ENCODE data around the gene MIF4GD.
"Not testable (repeated sequence)": the region's sequence is repeated elsewhere in the genome, so short reads cannot be mapped to it uniquely, and the experiment has no call there.

Gene MIF4GD

GRCh38 chr17:75300280-75300679 lies 29.2 kb upstream of the MIF4GD start:
- Mint-ChIP-seq H3K36me3 (peaks cover 1% of the 10 kb centered on the region), H3K27me3 (no peaks in the 10 kb centered on the region), H3K4me3 (no peak overlapping the region), H3K9me3 (no peaks in the 10 kb centered on the region), H3K4me1 (peaks cover 17% of the 10 kb centered on the region), H3K27ac (no peak overlapping the region)
- no peak for DNase-seq
- CTCF ChIA-PET, result no interaction called here

- no peak overlapping the region for H3K4me3 Mint-ChIP-seq
- CTCF ChIA-PET, result interaction anchor here (0.6 to 1.7 kb wide), 5 partner anchors 14 to 108 kb away, joined by 3 to 4 read pairs (median 3); partner anchors contain the start of gene MIF4GD
- peaks cover 1% of the 10 kb centered on the region for H3K36me3 Mint-ChIP-seq
- H3K27ac Mint-ChIP-seq, result peak overlapping the region; percentile 85
- H3K4me1 Mint-ChIP-seq, result peaks cover 22% of the 10 kb centered on the region
- no peak for DNase-seq
- no peaks in the 10 kb centered on the region for H3K27me3 Mint-ChIP-seq
- H3K9me3 Mint-ChIP-seq, result no peaks in the 10 kb centered on the region
These were observed 24.4 kb upstream of the MIF4GD start for GRCh38 chr17:75295201-75296158.

GRCh38 chr17:75292810-75293448 lies 21.9 kb upstream of the MIF4GD start:
- H3K27me3 Mint-ChIP-seq, H3K9me3 Mint-ChIP-seq, H3K4me3 Mint-ChIP-seq, H3K27ac Mint-ChIP-seq, H3K36me3 Mint-ChIP-seq, DNase-seq: not testable (repeated sequence)
- CTCF ChIA-PET, result interaction anchor here (1.2 to 1.6 kb wide), 2 partner anchors 30 to 120 kb away, joined by 3 to 6 read pairs; no protein-coding TSS in a partner anchor
- peaks cover 37% of the 10 kb centered on the region for H3K4me1 Mint-ChIP-seq

GRCh38 chr17:75289832-75290337 lies 18.9 kb upstream of the MIF4GD start:
- peak; percentile 73 for DNase-seq
- H3K4me3 Mint-ChIP-seq, result peak overlapping the region; percentile 99
- peaks cover 25% of the 10 kb centered on the region for H3K4me1 Mint-ChIP-seq
- H3K27me3 Mint-ChIP-seq, result peaks cover 5% of the 10 kb centered on the region
- CTCF ChIA-PET, result interaction anchor here (0.7 to 2.6 kb wide), 13 partner anchors 8 to 122 kb away, joined by 3 to 22 read pairs (median 6); partner anchors contain the start of genes GRB2 and MIF4GD
- H3K36me3 Mint-ChIP-seq, result peaks cover 19% of the 10 kb centered on the region
- no peaks in the 10 kb centered on the region for H3K9me3 Mint-ChIP-seq
- peak overlapping the region; percentile 100 for H3K27ac Mint-ChIP-seq

- Mint-ChIP-seq H3K9me3 (no peaks in the 10 kb centered on the region), H3K4me3 (peak within 1 kb of the TSS; percentile 99), H3K27ac (peak within 1 kb of the TSS; percentile 100), H3K27me3 (peaks cover 5% of the 10 kb centered on the region), H3K4me1 (peaks cover 25% of the 10 kb centered on the region), H3K36me3 (peaks cover 19% of the 10 kb centered on the region)
- CTCF ChIA-PET, result interaction anchor here (0.7 to 2.6 kb wide), 14 partner anchors 9 to 123 kb away, joined by 3 to 22 read pairs (median 4); partner anchors contain the start of gene MIF4GD
- peak; percentile 99 for DNase-seq
These were observed 18.2 kb upstream of the MIF4GD start, which contains the start of gene SLC25A19 for GRCh38 chr17:75289115-75289831. Gene SLC25A19, minus strand, starts transcription at chr17:75289433. Its CDS starts 2,669 bp downstream, at chr17:75286764.

GRCh38 chr17:75288770-75289114 lies 17.7 kb upstream of the MIF4GD start:
- Mint-ChIP-seq H3K4me3 (peak overlapping the region; percentile 99), H3K9me3 (no peaks in the 10 kb centered on the region), H3K27ac (peak overlapping the region; percentile 100), H3K4me1 (peaks cover 25% of the 10 kb centered on the region), H3K36me3 (peaks cover 20% of the 10 kb centered on the region), H3K27me3 (peaks cover 5% of the 10 kb centered on the region)
- no peak for DNase-seq
- CTCF ChIA-PET, result interaction anchor here (0.8 to 2.6 kb wide), 12 partner anchors 9 to 123 kb away, joined by 3 to 22 read pairs (median 4); partner anchors contain the start of gene MIF4GD

GRCh38 chr17:75288359-75288758 lies 17.3 kb upstream of the MIF4GD start:
- H3K9me3 Mint-ChIP-seq, result no peaks in the 10 kb centered on the region
- CTCF ChIA-PET, result interaction anchor here (1.3 to 2.6 kb wide), 4 partner anchors 9 to 119 kb away, joined by 4 to 22 read pairs (median 5); partner anchors contain the start of gene MIF4GD
- peaks cover 25% of the 10 kb centered on the region for H3K4me1 Mint-ChIP-seq
- peak overlapping the region; percentile 99 for H3K4me3 Mint-ChIP-seq
- peaks cover 5% of the 10 kb centered on the region for H3K27me3 Mint-ChIP-seq
- H3K27ac Mint-ChIP-seq, result peak overlapping the region; percentile 100
- DNase-seq, result no peak
- H3K36me3 Mint-ChIP-seq, result peaks cover 24% of the 10 kb centered on the region

GRCh38 chr17:75287221-75287620 lies 16.2 kb upstream of the MIF4GD start:
- H3K27ac Mint-ChIP-seq, result no peak overlapping the region
- CTCF ChIA-PET, result no interaction called here
- peak overlapping the region; percentile 99 for H3K4me3 Mint-ChIP-seq
- H3K27me3 Mint-ChIP-seq, result peaks cover 5% of the 10 kb centered on the region
- no peak for DNase-seq
- no peaks in the 10 kb centered on the region for H3K9me3 Mint-ChIP-seq
- H3K4me1 Mint-ChIP-seq, result peaks cover 25% of the 10 kb centered on the region
- H3K36me3 Mint-ChIP-seq, result peaks cover 26% of the 10 kb centered on the region

GRCh38 chr17:75285123-75285522 lies 14.1 kb upstream of the MIF4GD start:
- Mint-ChIP-seq H3K9me3 (no peaks in the 10 kb centered on the region), H3K27ac (no peak overlapping the region), H3K4me1 (peaks cover 20% of the 10 kb centered on the region), H3K4me3 (no peak overlapping the region), H3K36me3 (peaks cover 34% of the 10 kb centered on the region), H3K27me3 (peaks cover 5% of the 10 kb centered on the region)
- DNase-seq, result no peak
- CTCF ChIA-PET, result interaction anchor here (1.0 kb wide), 1 partner anchor 11 kb away, joined by 3 read pairs; no protein-coding TSS in a partner anchor

- DNase-seq, H3K9me3 Mint-ChIP-seq, H3K27ac Mint-ChIP-seq, H3K27me3 Mint-ChIP-seq, H3K4me3 Mint-ChIP-seq, H3K4me1 Mint-ChIP-seq: not testable (repeated sequence)
- H3K36me3 Mint-ChIP-seq, result peaks cover 22% of the 10 kb centered on the region
- CTCF ChIA-PET, result interaction anchor here (0.9 kb wide), 1 partner anchor 8 kb away, joined by 5 read pairs; no protein-coding TSS in a partner anchor
These were observed 9.2 kb upstream of the MIF4GD start for GRCh38 chr17:75280189-75280588.

GRCh38 chr17:75277664-75278071 lies 6.6 kb upstream of the MIF4GD start:
- no peak overlapping the region for H3K4me3 Mint-ChIP-seq
- CTCF ChIA-PET, result no interaction called here
- no peak for DNase-seq
- no peaks in the 10 kb centered on the region for H3K27me3 Mint-ChIP-seq
- peaks cover 16% of the 10 kb centered on the region for H3K4me1 Mint-ChIP-seq
- H3K36me3 Mint-ChIP-seq, result peaks cover 21% of the 10 kb centered on the region
- no peaks in the 10 kb centered on the region for H3K9me3 Mint-ChIP-seq
- no peak overlapping the region for H3K27ac Mint-ChIP-seq

- Mint-ChIP-seq H3K27ac (peak overlapping the region; percentile 71), H3K9me3 (no peaks in the 10 kb centered on the region), H3K27me3 (no peaks in the 10 kb centered on the region), H3K4me1 (peaks cover 34% of the 10 kb centered on the region), H3K36me3 (peaks cover 16% of the 10 kb centered on the region), H3K4me3 (peak overlapping the region; percentile 5)
- DNase-seq, result no peak
- CTCF ChIA-PET, result interaction anchor here (0.8 to 1.7 kb wide), 2 partner anchors 11 to 33 kb away, joined by 3 to 4 read pairs; no protein-coding TSS in a partner anchor
These were observed 3.1 kb upstream of the MIF4GD start for GRCh38 chr17:75273977-75274708.

GRCh38 chr17:75272848-75273184 lies 1.8 kb upstream of the MIF4GD start:
- DNase-seq, result no peak
- H3K36me3 Mint-ChIP-seq, result peaks cover 17% of the 10 kb centered on the region
- CTCF ChIA-PET, result interaction anchor here (1.2 to 1.3 kb wide), 3 partner anchors 10 to 16 kb away, joined by 3 to 6 read pairs (median 3); partner anchors contain the start of gene SLC25A19
- peak overlapping the region; percentile 79 for H3K4me3 Mint-ChIP-seq
- H3K9me3 Mint-ChIP-seq, result no peaks in the 10 kb centered on the region
- H3K4me1 Mint-ChIP-seq, result peaks cover 41% of the 10 kb centered on the region
- H3K27ac Mint-ChIP-seq, result peak overlapping the region; percentile 71
- no peaks in the 10 kb centered on the region for H3K27me3 Mint-ChIP-seq

Data from activated naive CD4-positive, alpha-beta T cell treated with anti-CD3 and anti-CD28 coated beads, Interleukin-2, amount 10 ng/mL, durations not matched to agents 7 days and 5 days (primary cell).